HEK293 (cell line): ENCODE results near the gene DENND1A.

Source experiments
- CTCF ChIP-seq: fragments of 450-650 bp; formaldehyde crosslinking; IDR thresholded peaks from 2 replicates; pipeline ENCODE4 v1.5.1; 2016; ENCODE audit warnings: missing biosample characterization, missing genetic modification characterization
- ZNF24 ChIP-seq: fragments of 450-650 bp; formaldehyde crosslinking; IDR thresholded peaks from 2 replicates; pipeline ENCODE4 v1.5.1; 2016; ENCODE audit warnings: missing biosample characterization, missing genetic modification characterization

- TF ChIP-seq ZNF24: no peak
- no peak for TF ChIP-seq CTCF (tag by site-specific recombination)
Observed at GRCh38 chr9:123335193-123335985, 594.5 kb downstream of the DENND1A start.
